ENCODE measurements around the gene TMEM147.
"Not testable (repeated sequence)": the region's sequence is repeated elsewhere in the genome, so short reads cannot be mapped to it uniquely, and the experiment has no call there.

Gene TMEM147

GRCh38 chr19:35562336-35562735 is 16.9 kb downstream of the TMEM147 start:
- DNase-seq (ENCODE audit: low spot score) (no peak), FAIRE-seq (no peak)

DNA sequence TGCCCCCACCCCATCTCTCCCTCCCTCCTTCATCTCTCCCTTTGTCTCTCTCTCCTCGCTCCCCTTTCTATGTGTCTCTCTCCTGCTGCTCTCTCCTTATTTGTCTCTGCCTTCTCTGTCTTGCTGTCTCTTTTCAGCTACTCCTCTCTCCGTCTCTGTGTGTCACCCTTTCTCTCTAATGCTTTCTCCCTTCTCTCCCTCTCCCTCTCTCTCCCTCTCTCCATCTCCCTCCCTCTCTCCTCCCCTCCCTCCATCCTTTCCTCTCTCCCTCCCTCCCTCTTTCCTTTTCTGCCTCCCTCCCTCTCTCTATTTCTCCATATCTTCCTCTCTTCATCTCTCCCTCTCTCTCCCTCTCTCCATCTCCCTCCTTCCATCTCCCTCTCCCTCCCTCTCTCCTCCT is 17.4 kb downstream of the TMEM147 start:
- FAIRE-seq (no peak), DNase-seq (ENCODE audit: low spot score) (no peak)

GRCh38 chr19:35563207-35563829 is 17.9 kb downstream of the TMEM147 start, which contains the start of gene ATP4A:
Gene ATP4A (minus strand): TSS chr19:35563658. CDS start chr19:35563629, 29 bp downstream.
- FAIRE-seq (no peak), DNase-seq (ENCODE audit: low spot score) (no peak)

- no peak for FAIRE-seq
- no peak for DNase-seq (ENCODE audit: low spot score)
Measured at GRCh38 chr19:35565016-35565856, 19.8 kb downstream of the TMEM147 start.

GRCh38 chr19:35566738-35567137 is 21.3 kb downstream of the TMEM147 start:
- FAIRE-seq (no peak), DNase-seq (ENCODE audit: low spot score) (no peak)

- no peak for DNase-seq (ENCODE audit: low spot score)
- no peak for FAIRE-seq
Measured at GRCh38 chr19:35569281-35569781, 23.9 kb downstream of the TMEM147 start.

GRCh38 chr19:35571406-35571965 is 26.1 kb downstream of the TMEM147 start:
- no peak for DNase-seq (ENCODE audit: low spot score)
- no peak for FAIRE-seq

DNA sequence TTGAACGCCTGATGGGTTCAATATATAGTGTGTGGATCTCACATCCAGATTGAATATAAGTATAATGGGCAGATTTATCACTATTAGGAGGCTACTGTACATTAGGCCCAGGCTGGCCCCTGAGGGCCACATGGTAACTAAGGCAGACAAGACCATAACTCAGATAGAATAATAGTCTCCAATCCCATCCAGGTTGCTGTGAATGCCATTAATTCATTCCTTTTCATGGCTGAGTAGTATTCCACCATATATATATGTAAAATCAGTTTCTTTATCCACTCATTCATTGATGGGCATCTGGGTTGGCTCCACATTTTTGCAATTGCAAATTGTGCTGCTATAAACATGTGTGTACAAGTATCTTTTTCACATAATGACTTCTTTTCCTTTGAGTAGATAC is 32.5 kb downstream of the TMEM147 start:
- DNase-seq (ENCODE audit: low spot score) (no peak), FAIRE-seq (no peak)

GRCh38 chr19:35578707-35579106 is 33.3 kb downstream of the TMEM147 start:
- FAIRE-seq (no peak), DNase-seq (ENCODE audit: low spot score) (no peak)

- no peak for DNase-seq (ENCODE audit: low spot score)
- FAIRE-seq, result no peak
Measured at GRCh38 chr19:35582760-35583159, 37.3 kb downstream of the TMEM147 start.

DNA sequence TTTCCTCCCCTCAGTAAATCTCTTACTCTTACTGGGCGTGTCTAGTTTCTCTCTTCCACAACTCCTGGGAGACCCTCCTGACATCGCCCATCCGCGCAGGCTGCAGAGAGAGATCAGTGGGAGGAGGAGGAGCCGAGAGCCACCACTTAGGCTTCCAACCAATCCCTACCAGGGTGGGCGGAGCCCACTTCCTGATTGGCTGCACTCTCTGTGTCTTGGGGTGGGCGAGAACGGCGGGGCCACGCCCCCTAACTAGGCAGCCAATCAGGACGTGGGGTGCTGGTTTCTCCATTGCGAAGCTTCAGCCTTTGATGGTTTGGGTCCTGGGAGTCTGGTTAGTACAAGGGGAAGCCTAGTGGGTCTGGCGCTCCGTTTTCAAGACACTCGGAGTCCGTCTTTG is 40.4 kb downstream of the TMEM147 start, which contains the start of gene PMIS2:
TSS of gene PMIS2 (plus strand) at position 326 of the 400 bp plus-strand sequence. CDS start 87 bp downstream, outside the sequence.
- DNase-seq (ENCODE audit: low spot score) (no peak), FAIRE-seq (no peak)

DNA sequence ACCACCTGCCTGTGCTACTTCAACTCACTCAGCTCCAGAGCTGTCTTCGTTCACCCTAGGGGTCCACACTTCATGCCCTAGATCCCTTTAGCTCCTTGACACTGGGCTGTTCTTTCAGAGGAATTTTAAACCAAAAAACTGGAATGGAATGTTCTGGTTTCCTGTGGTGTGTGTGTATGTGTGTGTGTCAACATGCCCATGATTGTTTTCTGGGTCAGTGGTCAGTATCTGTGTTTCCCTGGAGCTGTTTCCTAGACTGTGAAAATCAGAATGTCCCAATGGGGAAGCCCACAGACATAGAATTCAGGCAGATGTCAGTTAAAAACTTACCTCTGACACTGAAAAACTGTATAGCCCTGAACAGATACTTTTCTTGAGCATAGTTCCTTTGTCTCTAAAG is 41.9 kb downstream of the TMEM147 start:
- no peak for FAIRE-seq
- no peak for DNase-seq (ENCODE audit: low spot score)

- no peak for FAIRE-seq
Measured at GRCh38 chr19:35590875-35591274, 45.4 kb downstream of the TMEM147 start.

GRCh38 chr19:35592226-35592625 is 46.8 kb downstream of the TMEM147 start:
- FAIRE-seq (no peak), DNase-seq (ENCODE audit: low spot score) (no peak)

More at GRCh38 chr19:35590875-35591274, 45.4 kb downstream of the TMEM147 start:
- no peak for DNase-seq (ENCODE audit: low spot score)

DNA sequence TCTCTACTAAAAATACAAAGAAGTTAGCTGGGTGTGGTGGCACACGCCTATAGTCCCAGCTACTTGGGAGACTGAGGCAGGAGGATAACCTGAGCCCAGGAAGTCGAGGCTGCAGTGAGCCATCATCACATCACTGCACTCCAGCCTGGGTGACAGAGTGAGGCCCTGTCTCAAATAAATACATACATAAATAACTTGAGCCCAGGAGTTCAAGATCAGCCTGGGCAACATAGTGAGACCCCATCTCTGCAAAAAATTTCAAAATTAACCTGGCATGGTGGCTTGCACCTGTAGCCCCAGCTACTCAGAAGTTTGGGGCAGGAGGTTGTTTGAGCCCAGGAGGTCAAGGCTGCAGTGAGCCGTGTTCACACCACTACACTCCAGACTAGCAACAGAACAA is 49.6 kb downstream of the TMEM147 start:
- not testable (repeated sequence) for FAIRE-seq; DNase-seq (ENCODE audit: low spot score)

- DNase-seq (ENCODE audit: low spot score), result no peak
- no peak for FAIRE-seq
Measured at GRCh38 chr19:35595928-35596327, 50.5 kb downstream of the TMEM147 start.

DNA sequence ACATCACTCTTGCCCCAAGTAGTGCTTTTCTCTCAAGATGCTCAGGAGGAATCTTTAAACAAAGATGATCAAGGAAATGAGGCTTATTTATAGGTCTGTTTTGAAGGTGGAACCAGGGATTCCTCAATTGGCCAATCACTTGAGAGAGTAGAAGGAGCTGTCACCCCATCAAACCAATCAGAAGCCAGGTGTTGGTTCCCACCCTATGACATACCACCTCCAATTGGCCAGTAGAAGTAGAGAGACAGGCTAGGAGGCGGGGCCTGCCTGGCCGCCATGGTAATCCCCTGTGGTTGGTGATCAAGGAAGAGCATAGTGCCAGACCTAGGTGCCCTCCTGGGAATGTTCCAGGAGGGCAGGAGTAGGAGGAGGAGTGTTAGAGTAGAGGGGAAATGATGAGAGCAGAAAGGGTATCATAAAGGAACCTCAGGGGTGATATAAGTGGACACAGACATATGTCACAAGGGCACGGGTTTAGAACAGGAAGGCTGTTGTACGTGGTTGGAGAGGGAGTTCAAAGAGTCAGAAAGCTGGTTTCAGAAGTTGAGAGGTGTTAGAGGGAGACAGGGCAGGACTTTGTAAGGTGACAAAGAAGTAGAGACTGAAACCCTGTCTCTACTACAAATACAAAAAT is 51.1 kb downstream of the TMEM147 start:
- no peak for DNase-seq (ENCODE audit: low spot score)
- no peak for FAIRE-seq
